ENCODE results near the gene SPATA31C2. TPM values are rescaled to one million over a fixed set of nuclear protein-coding genes. Genes with fewer than 3 reads are reported as not detected.

The SPATA31C2 gene
- total and polyA plus RNA-seq, 12 donors: not detected

DNA sequence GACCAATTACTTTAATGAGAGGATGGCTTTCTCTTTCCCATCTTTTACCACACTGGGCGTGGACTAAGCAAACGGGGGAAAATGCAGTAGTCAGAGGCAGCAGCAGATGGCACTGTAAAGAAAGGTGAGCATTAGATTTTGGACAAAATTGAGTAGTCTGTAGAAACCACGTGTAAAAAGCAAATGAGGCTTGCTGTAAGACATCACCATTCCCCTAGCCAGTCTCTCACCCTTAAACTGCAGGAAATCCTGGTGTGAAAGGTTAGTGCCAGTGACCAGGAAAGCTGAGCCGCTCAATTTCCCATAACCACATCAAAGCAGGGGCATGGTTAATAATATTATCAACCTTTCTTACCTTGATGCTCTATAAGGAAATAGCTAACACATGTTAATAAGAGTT, 31.8 kb downstream of the SPATA31C2 start:
- Histone ChIP-seq H3K36me3 (replicated peaks in 1 of 2) (no peaks in the 10 kb centered on the region), H3K4me1 (replicated peaks in 1 of 2) (no peaks in the 10 kb centered on the region), H3K27me3 (no peaks in the 10 kb centered on the region), H3K4me3 (no peak overlapping the region), H3K27ac (no peak overlapping the region), H3K9me3 (replicated peaks in 1 of 3) (no peaks in the 10 kb centered on the region)
- TF ChIP-seq, protein P1, sequence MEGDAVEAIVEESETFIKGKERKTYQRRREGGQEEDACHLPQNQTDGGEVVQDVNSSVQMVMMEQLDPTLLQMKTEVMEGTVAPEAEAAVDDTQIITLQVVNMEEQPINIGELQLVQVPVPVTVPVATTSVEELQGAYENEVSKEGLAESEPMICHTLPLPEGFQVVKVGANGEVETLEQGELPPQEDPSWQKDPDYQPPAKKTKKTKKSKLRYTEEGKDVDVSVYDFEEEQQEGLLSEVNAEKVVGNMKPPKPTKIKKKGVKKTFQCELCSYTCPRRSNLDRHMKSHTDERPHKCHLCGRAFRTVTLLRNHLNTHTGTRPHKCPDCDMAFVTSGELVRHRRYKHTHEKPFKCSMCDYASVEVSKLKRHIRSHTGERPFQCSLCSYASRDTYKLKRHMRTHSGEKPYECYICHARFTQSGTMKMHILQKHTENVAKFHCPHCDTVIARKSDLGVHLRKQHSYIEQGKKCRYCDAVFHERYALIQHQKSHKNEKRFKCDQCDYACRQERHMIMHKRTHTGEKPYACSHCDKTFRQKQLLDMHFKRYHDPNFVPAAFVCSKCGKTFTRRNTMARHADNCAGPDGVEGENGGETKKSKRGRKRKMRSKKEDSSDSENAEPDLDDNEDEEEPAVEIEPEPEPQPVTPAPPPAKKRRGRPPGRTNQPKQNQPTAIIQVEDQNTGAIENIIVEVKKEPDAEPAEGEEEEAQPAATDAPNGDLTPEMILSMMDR (IDR thresholded peaks at IDR 0.05): peak; percentile 26 to 65 (median 53)
- no peak for TF ChIP-seq POLR2A (IDR thresholded peaks at IDR 0.05)
- intact Hi-C loops (cut with DNase I): loop anchor here in 1 of 2 donors (5.0 kb wide), 1 partner anchor 471 kb away; no protein-coding TSS in a partner anchor
- peak in 6 of 7 donors; percentile 32 to 72 (median 36) for DNase-seq
- WGBS, 4 donors: 15 to 24% (median 20%) methylated on average over 4 of the region's 4 CpGs

DNA sequence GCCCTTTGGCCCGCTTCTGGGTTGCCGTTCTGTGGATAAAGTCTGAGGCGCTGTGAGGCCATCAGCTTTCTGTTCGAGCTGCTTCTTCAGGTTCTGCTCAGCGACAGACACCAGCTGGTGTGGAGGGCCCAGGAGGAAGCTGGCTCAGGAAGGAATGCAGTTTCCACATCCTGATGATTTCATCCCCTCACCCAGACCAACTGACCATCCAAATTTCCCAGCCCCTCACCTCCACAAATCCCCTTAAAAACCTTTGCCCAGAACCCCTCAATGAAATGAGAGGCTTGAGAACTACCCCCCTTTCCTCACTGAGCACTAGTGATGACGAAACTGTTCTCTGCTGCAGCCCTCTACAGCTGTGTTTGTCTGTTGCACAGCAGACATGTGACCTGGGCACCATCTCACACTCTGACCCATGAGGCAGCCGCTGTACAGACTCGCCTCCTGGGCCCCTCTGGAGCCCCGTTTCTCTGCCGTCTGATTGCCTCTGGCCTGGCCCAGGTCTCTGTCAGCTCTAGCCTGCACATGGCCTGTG, 45.4 kb downstream of the SPATA31C2 start:
- H3K27ac ChIP-seq: no peak overlapping the region
- H3K4me3 ChIP-seq: no peak overlapping the region
- H3K36me3 ChIP-seq (replicated peaks in 1 of 2): no peaks in the 10 kb centered on the region
- H3K9me3 ChIP-seq (replicated peaks in 1 of 3): no peaks in the 10 kb centered on the region
- DNase-seq: peak in 2 of 7 donors; percentile 8 to 59
- intact Hi-C loops (cut with DNase I): no loop called here
- H3K4me1 ChIP-seq (replicated peaks in 1 of 2): peaks cover 0 to 7% of the 10 kb centered on the region in 2 donors
- H3K27me3 ChIP-seq: no peaks in the 10 kb centered on the region
- TF ChIP-seq POLR2A (IDR thresholded peaks at IDR 0.05): no peak
- TF ChIP-seq, protein P1 (IDR thresholded peaks at IDR 0.05): no peak
- WGBS, 4 donors: 56 to 75% (median 69%) methylated on average over 8 to 10 of the region's 10 CpGs

DNA sequence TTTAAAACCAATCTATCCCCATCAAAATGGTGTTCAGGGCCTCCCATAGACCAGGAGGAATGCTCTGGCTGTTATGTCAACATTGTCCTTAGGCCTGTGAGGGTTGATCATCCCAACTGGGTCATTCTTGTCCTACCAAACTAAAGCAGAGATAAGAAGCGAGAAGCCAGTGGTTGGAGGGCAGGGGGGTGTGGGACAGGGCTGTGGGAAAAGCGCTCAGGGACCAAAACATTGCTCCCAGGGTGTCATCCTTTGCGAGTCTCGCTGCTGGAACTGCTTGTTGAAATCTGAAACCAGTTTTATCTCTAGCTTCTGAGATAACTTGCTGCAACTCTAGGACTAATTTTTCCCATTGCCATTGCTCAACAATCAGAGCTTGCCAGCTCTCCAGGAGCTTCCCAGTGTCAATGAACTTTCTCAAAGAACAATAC, 48.1 kb downstream of the SPATA31C2 start:
- H3K27me3 ChIP-seq: peaks cover 7% of the 10 kb centered on the region
- intact Hi-C loops (cut with DNase I): no loop called here
- H3K4me3 ChIP-seq: no peak overlapping the region
- DNase-seq: peak; percentile 54 to 89 (median 82)
- H3K4me1 ChIP-seq (replicated peaks in 1 of 2): peaks cover 0 to 7% of the 10 kb centered on the region in 2 donors
- TF ChIP-seq POLR2A (IDR thresholded peaks at IDR 0.05): no peak
- TF ChIP-seq, protein P1 (IDR thresholded peaks at IDR 0.05): no peak
- peak overlapping the region in 1 of 5 donors; percentile 36 for H3K27ac ChIP-seq
- H3K9me3 ChIP-seq (replicated peaks in 1 of 3): no peaks in the 10 kb centered on the region
- no peaks in the 10 kb centered on the region for H3K36me3 ChIP-seq (replicated peaks in 1 of 2)
- WGBS, 4 donors: 30 to 41% (median 31%) methylated on average over 4 of the region's 4 CpGs

DNA sequence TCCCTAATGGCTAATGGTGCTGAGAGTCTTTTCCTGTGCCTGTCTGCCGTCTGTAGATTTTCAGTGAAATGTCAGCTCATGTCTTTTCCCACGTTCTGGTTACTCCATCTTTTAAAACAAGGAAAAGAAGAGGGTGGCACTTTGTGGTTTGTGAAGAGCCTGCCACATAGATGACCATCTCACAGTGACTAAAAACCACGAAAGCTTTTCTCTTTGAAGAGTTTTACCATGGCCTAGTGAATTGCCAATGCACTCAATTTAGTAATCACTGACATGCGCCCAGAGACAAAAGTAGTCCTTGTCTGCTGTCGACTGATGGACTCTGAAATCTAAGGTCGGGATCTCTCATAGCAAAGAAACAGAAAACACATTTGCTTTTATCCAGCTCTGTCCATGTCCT, 50.4 kb downstream of the SPATA31C2 start:
- no peak for TF ChIP-seq POLR2A (IDR thresholded peaks at IDR 0.05)
- TF ChIP-seq, protein P1 (IDR thresholded peaks at IDR 0.05): no peak

More for the DNA sequence above, 50.4 kb downstream of the SPATA31C2 start:
- Histone ChIP-seq H3K4me1 (replicated peaks in 1 of 2) (peaks cover 0 to 7% of the 10 kb centered on the region in 2 donors), H3K27me3 (peaks cover 7% of the 10 kb centered on the region), H3K4me3 (no peak overlapping the region), H3K27ac (no peak overlapping the region), H3K9me3 (replicated peaks in 1 of 3) (no peaks in the 10 kb centered on the region), H3K36me3 (replicated peaks in 1 of 2) (no peaks in the 10 kb centered on the region)
- intact Hi-C loops (cut with DNase I): no loop called here
- DNase-seq: no peak
- 73 to 86% (median 78%) methylated on average over 6 of the region's 6 CpGs for WGBS, 4 donors

All from adrenal gland (tissue), 12 donors.